Activated gamma-delta T cell treated with anti-CD3 and anti-CD28 coated beads, Interleukin-2, amount 50 U/mL, for 16 hours (primary cell): Measurements from ENCODE around the gene RAB28.
"Not testable (repeated sequence)": the region's sequence is repeated elsewhere in the genome, so short reads cannot be mapped to it uniquely, and the experiment has no call there.

ENCODE experiments used
- DNase-seq: peaks from one replicate; pipeline ENCODE4 v3.0.0-alpha.2; 2020; ENCODE audit warnings: low read depth

RAB28 gene

GRCh38 chr4:13445841-13446790 is 38.0 kb downstream of the RAB28 start:
- DNase-seq, result no peak

- DNase-seq, result no peak
Observed at GRCh38 chr4:13441506-13441905, 42.6 kb downstream of the RAB28 start.

- DNase-seq, result no peak
Observed at GRCh38 chr4:13436962-13437361, 47.2 kb downstream of the RAB28 start.

GRCh38 chr4:13432453-13432852 is 51.7 kb downstream of the RAB28 start:
- DNase-seq, result no peak

GRCh38 chr4:13430834-13431568 is 53.1 kb downstream of the RAB28 start:
- no peak for DNase-seq

GRCh38 chr4:13427599-13428325 is 56.4 kb downstream of the RAB28 start:
- DNase-seq, result no peak

- DNase-seq, result no peak
Observed at GRCh38 chr4:13415068-13415785, 68.9 kb downstream of the RAB28 start.

- no peak for DNase-seq
Observed at GRCh38 chr4:13413729-13414437, 70.3 kb downstream of the RAB28 start.

GRCh38 chr4:13411942-13412341 is 72.2 kb downstream of the RAB28 start:
- DNase-seq, result no peak

- DNase-seq, result no peak
Observed at GRCh38 chr4:13409324-13409723, 74.8 kb downstream of the RAB28 start.

- DNase-seq, result not testable (repeated sequence)
Observed at GRCh38 chr4:13406156-13406555, 78.0 kb downstream of the RAB28 start.

GRCh38 chr4:13403833-13404232 is 80.3 kb downstream of the RAB28 start:
- no peak for DNase-seq

- no peak for DNase-seq
Observed at GRCh38 chr4:13403326-13403725, 80.8 kb downstream of the RAB28 start.

GRCh38 chr4:13399257-13399656 is 84.9 kb downstream of the RAB28 start:
- no peak for DNase-seq

GRCh38 chr4:13396161-13396560 is 88.0 kb downstream of the RAB28 start:
- no peak for DNase-seq

- not testable (repeated sequence) for DNase-seq
Observed at GRCh38 chr4:13389901-13390300, 94.2 kb downstream of the RAB28 start.

- DNase-seq, result no peak
Observed at GRCh38 chr4:13386405-13387107, 97.6 kb downstream of the RAB28 start.

GRCh38 chr4:13384055-13384454 is 100.1 kb downstream of the RAB28 start:
- no peak for DNase-seq

- no peak for DNase-seq
Observed at GRCh38 chr4:13378973-13379759, 105.0 kb downstream of the RAB28 start.

GRCh38 chr4:13371048-13371447 is 113.1 kb downstream of the RAB28 start:
- DNase-seq, result no peak
